ENCODE measurements around the gene FLII. TPM values are rescaled to one million over a fixed set of nuclear protein-coding genes. Genes with fewer than 3 reads are reported as not detected.
A peak's percentile ranks its signal among the peaks of the same experiment; 100 is the strongest.

Gene FLII
- total RNA-seq, 6 experiments from 2014 or later: 347 to 472 (median 438) TPM

DNA sequence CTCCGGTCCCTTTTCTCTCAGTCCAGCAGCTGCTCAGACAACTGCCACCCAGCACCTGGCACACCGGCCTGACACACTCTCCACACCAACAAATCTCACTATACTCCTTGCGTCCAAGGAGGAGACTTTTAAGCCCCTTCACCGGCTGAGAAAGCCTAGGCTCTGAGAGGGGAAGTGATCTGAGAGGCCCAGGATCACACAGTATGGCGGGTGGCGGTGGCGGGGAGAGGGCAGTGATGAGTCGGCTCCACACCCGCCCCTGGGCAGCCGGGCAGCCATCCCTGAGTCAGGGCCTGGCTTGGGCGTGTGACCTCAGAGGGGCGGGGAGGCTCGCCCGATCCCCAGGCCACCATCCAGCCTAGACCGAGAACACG is 569 bp downstream of the FLII start:
- TF ChIP-seq, protein P1, sequence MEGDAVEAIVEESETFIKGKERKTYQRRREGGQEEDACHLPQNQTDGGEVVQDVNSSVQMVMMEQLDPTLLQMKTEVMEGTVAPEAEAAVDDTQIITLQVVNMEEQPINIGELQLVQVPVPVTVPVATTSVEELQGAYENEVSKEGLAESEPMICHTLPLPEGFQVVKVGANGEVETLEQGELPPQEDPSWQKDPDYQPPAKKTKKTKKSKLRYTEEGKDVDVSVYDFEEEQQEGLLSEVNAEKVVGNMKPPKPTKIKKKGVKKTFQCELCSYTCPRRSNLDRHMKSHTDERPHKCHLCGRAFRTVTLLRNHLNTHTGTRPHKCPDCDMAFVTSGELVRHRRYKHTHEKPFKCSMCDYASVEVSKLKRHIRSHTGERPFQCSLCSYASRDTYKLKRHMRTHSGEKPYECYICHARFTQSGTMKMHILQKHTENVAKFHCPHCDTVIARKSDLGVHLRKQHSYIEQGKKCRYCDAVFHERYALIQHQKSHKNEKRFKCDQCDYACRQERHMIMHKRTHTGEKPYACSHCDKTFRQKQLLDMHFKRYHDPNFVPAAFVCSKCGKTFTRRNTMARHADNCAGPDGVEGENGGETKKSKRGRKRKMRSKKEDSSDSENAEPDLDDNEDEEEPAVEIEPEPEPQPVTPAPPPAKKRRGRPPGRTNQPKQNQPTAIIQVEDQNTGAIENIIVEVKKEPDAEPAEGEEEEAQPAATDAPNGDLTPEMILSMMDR (IDR thresholded peaks at IDR 0.05): peak; percentile 32
- Mint-ChIP-seq H3K36me3 (ENCODE audit: low read depth) (no peaks in the 10 kb centered on the region; the same call in 1 of the 2 replicates), H3K27ac (peak overlapping the region; percentile 98), H3K9me3 (no peaks in the 10 kb centered on the region), H3K4me1 (ENCODE audit: low read depth) (peaks cover 33% of the 10 kb centered on the region), H3K4me3 (peak overlapping the region; percentile 100), H3K27me3 (ENCODE audit: insufficient read depth) (no peaks in the 10 kb centered on the region; the same call in 1 of the 2 replicates)
- peak; percentile 78 for DNase-seq

DNA sequence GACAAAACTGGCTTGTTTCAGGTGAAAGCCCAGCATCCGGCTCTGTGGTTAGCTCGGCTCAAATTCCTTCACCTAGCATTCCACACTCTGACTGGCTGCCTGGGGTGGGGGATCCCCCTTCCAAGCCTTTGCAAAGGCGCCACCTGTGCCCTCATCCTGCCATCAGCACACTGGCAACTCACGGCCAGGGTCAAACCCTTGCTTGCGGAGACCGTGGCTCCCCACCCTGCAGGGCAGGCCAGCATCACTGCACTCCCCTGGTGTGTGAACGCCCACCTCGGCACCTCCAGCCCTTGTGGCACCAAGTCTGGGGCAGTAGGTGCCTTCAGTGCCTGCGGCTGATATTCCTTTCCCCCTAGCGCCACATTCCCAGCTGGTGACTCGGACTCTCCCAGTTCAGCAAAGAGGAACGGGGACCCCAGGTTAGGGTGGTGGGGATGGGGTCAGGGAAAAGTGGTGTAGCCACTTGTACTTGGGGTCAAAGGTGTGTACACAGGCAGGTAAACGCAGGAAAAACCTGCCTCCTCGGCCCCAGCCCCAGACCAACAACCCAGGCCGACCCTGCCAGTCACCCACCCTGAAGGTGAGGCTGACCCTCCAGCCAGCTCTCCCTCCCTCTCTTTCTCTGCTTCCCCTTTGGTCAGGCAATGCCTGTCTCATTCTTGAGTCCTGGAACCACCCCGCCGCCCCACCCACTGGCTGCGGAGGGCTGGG is 1.1 kb downstream of the FLII start:
- peaks cover 33% of the 10 kb centered on the region for H3K4me1 Mint-ChIP-seq (ENCODE audit: low read depth)
- peak; percentile 52 for DNase-seq
- no peaks in the 10 kb centered on the region; the same call in 1 of the 2 replicates for H3K36me3 Mint-ChIP-seq (ENCODE audit: low read depth)
- H3K27me3 Mint-ChIP-seq (ENCODE audit: insufficient read depth): no peaks in the 10 kb centered on the region; the same call in 1 of the 2 replicates
- TF ChIP-seq, protein P1 (IDR thresholded peaks at IDR 0.05): no peak
- H3K9me3 Mint-ChIP-seq: no peaks in the 10 kb centered on the region
- peak overlapping the region; percentile 98 for H3K27ac Mint-ChIP-seq
- peak overlapping the region; percentile 100 for H3K4me3 Mint-ChIP-seq

DNA sequence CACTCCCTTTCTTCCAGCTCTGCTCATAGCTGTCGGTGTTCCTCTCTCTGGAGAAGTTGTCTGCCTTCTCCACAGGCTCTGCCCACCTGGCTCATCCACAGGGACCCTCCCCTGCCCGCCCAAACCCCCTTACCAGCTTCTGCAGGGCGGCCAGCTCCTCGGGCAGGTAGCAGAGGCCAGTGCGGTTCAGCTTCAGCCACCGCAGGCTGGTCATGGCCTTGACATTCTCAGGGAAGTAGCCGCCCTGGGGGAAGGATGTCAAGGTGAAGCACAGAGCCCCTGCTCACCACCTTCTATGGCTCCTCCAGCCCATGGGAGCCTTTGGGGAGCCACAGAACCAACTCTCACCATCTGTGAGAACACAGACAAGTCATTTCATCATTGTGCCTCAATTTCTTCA is 1.8 kb downstream of the FLII start:
- Mint-ChIP-seq H3K9me3 (no peaks in the 10 kb centered on the region), H3K36me3 (ENCODE audit: low read depth) (peaks cover under 1% of the 10 kb centered on the region; the same call in 1 of the 2 replicates), H3K27ac (peak overlapping the region; percentile 98), H3K27me3 (ENCODE audit: insufficient read depth) (no peaks in the 10 kb centered on the region; the same call in 1 of the 2 replicates), H3K4me3 (peak overlapping the region; percentile 100), H3K4me1 (ENCODE audit: low read depth) (peaks cover 29% of the 10 kb centered on the region)
- DNase-seq: no peak
- TF ChIP-seq, protein P1 (IDR thresholded peaks at IDR 0.05): no peak

DNA sequence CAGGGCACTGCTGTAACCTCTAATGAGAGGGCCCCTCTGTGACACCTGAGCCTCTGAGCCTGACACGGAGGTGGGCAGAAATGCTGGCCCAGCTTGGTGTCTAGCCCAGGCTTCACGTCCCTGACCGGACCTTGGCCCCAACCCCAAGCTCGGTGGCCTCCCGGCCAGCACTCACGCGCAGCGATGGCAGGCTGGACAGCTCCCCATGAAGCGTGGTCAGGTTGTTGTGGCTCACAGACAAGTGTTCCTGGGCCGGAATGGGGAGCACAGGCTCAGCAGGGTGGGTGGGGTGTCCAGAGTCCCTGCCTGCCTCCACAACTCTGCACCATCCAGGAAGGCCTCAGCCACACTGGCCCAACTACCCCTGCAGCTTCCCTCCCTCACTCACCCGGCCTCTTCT is 2.2 kb downstream of the FLII start:
- H3K27me3 Mint-ChIP-seq (ENCODE audit: insufficient read depth): no peaks in the 10 kb centered on the region; the same call in 1 of the 2 replicates
- no peak overlapping the region for H3K4me3 Mint-ChIP-seq
- peak overlapping the region; percentile 11; the same call in 1 of the 2 replicates for H3K27ac Mint-ChIP-seq
- peaks cover 24% of the 10 kb centered on the region for H3K4me1 Mint-ChIP-seq (ENCODE audit: low read depth)
- peaks cover 4% of the 10 kb centered on the region; the same call in 1 of the 2 replicates for H3K36me3 Mint-ChIP-seq (ENCODE audit: low read depth)
- TF ChIP-seq, protein P1 (IDR thresholded peaks at IDR 0.05): no peak
- DNase-seq: no peak
- H3K9me3 Mint-ChIP-seq: no peaks in the 10 kb centered on the region

DNA sequence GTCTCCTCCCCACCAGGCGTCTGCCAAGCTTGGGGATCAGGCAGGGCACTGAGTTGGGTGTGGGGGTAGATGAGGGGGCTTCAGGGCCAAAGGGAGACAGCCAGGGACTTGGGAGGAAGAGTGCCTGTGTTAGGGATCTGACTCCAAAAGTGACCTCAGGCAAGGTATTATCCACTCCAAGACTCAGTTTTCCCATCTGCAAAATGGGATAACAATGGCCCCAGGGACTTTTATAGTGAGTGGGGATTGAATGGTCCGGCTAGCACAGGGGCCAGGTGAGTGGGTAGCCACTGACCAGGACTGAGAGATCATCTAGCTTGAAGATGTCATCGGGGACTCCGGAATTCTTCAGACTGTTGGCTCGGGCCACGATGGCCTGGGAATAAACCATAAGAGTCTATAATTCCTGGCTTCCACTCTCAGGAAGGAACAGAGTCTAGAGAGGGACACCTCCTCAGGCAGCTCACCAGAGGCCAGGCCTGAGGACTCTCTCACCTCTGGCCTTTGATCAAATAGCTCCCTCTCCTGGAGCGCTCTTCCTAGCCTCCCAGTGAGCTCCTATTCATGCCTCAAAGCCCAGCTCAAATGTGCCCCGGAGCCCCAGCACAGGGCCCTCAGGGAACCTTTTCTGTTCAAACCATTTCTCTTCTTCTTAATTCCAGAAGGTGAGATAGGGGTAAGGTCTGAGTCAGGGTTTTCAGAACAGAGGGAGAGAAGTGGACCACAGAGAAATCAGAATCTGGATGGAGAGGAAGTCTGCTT is 3.5 kb downstream of the FLII start:
- Mint-ChIP-seq H3K4me1 (ENCODE audit: low read depth) (peaks cover 21% of the 10 kb centered on the region), H3K36me3 (ENCODE audit: low read depth) (peaks cover 13% of the 10 kb centered on the region), H3K9me3 (no peaks in the 10 kb centered on the region), H3K27ac (no peak overlapping the region), H3K4me3 (no peak overlapping the region), H3K27me3 (ENCODE audit: insufficient read depth) (no peaks in the 10 kb centered on the region; the same call in 1 of the 2 replicates)
- DNase-seq: no peak
- TF ChIP-seq, protein P1 (IDR thresholded peaks at IDR 0.05): no peak; the same call in 1 of the 2 replicates
